SK-N-SH treated with all-trans-retinoic acid at 6 μM for 48 hours (cell line): Measurements from ENCODE around the gene OR6Y1.

Experiments used
- CREB5 ChIP-seq: fragments of 250-450 bp; sonication (Bioruptor Pico); IDR thresholded peaks from 2 replicates; pipeline ENCODE4 v1.5.1; 2020; ENCODE audit warnings: low read depth, mild to moderate bottlenecking, moderate library complexity
- ISL1 ChIP-seq: fragments of 250-450 bp; sonication (Bioruptor Pico); IDR thresholded peaks from 2 replicates; pipeline ENCODE4 v2.1.2; 2022; ENCODE audit warnings: mild to moderate bottlenecking, moderate library complexity
- RARB ChIP-seq: fragments of 250-450 bp; sonication (Bioruptor Pico); IDR thresholded peaks from 2 replicates; pipeline ENCODE4 v1.8.0; 2021; ENCODE audit warnings: mild to moderate bottlenecking, moderate library complexity
- SNAI2 ChIP-seq: fragments of 250-450 bp; sonication (Bioruptor Pico); IDR thresholded peaks from 2 replicates; pipeline ENCODE4 v1.5.0; 2020; ENCODE audit warnings: mild to moderate bottlenecking, moderate library complexity
- ZC3H10 ChIP-seq: fragments of 250-450 bp; sonication (Bioruptor Pico); IDR thresholded peaks from 2 replicates; pipeline ENCODE4 v1.5.1; 2021; ENCODE audit warnings: mild to moderate bottlenecking, moderate library complexity
- ZFP3 ChIP-seq: fragments of 250-450 bp; sonication (Bioruptor Pico); IDR thresholded peaks from 2 replicates; pipeline ENCODE4 v1.5.0; 2020; ENCODE audit warnings: mild to moderate bottlenecking, moderate library complexity
- ZNF565 ChIP-seq: fragments of 450-650 bp; formaldehyde crosslinking; conservative IDR thresholded peaks from 2 replicates; pipeline ENCODE4 v1.5.0; 2020; ENCODE audit warnings: low read depth, mild to moderate bottlenecking, moderate library complexity
- ZNF70 ChIP-seq: fragments of 450-650 bp; formaldehyde crosslinking; IDR thresholded peaks from 2 replicates; pipeline ENCODE4 v1.5.0; 2020; ENCODE audit warnings: mild to moderate bottlenecking, moderate library complexity

GRCh38 chr1:158579733-158580132 is 25.5 kb upstream of the OR6Y1 start, which contains the start of gene OR10X1:
- TF ChIP-seq SNAI2 (no peak), ZC3H10 (CRISPR knock-in tag) (no peak), ZNF565 (no peak), ZFP3 (CRISPR knock-in tag) (no peak), ZNF70 (CRISPR knock-in tag) (no peak), ISL1 (CRISPR knock-in tag) (no peak), CREB5 (no peak), RARB (no peak)
